HG02938 (cell line): Measurements from ENCODE around the gene PARP3.

Experiments
- ATAC-seq: cut with Tn5 transposase; IDR thresholded peaks from one replicate; pipeline ENCODE4 v1.9.1; 2021; ENCODE audit warnings: mild to moderate bottlenecking, moderate library complexity; ENCODE audit not compliant: unreplicated experiment

PARP3 gene

GRCh38 chr3:51966016-51966415 is 23.9 kb downstream of the PARP3 start:
- ATAC-seq: no peak

GRCh38 chr3:51966486-51966885 is 24.3 kb downstream of the PARP3 start:
- ATAC-seq: no peak

GRCh38 chr3:51966922-51967383 is 24.8 kb downstream of the PARP3 start:
- no peak for ATAC-seq

DNA sequence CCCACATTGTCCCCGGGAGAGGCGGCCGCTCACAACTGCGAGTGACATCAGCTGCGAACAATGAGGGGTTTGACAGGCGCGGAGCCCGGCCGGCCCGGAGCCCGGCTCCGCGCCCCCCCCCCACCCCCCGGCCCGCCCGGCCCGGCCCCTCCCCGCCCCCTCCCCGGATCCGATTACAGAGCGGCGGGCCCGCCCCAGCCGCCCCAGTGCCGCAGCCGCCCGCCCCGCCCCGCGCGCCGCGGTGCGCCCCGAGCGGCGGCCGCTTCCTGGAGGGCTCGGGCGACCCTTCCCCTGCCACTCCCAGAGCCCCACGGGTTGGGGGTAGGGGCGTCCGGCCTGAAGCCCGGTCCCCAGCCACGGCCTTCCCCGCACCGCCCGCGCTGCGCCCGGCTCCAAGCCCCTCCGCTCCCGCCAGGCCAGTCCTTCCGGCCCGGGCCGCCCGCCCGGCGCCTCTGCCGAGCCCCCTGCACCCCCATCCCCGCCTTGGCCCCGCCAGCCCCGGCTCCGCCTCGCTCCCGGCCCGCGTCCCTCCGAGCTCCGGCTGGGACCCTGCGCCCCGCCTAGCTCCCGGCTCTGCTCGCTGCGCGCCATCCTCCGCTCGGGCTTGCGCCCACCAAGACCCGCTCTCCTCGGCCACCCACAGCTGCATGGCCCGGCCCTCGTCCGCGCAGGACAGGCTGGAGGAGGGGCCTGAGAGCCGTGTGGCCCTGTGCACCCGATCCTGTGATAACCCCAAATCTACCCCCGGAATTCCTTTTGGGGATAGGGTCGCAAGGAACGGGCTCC is 25.4 kb downstream of the PARP3 start, which contains the start of gene PCBP4:
TSS of gene PCBP4 (minus strand) at position 71 of the 786 bp plus-strand sequence. CDS start 6,214 bp downstream, outside the sequence.
- no peak for ATAC-seq

- ATAC-seq: no peak
These were observed 26.1 kb downstream of the PARP3 start for GRCh38 chr3:51968170-51968775.

DNA sequence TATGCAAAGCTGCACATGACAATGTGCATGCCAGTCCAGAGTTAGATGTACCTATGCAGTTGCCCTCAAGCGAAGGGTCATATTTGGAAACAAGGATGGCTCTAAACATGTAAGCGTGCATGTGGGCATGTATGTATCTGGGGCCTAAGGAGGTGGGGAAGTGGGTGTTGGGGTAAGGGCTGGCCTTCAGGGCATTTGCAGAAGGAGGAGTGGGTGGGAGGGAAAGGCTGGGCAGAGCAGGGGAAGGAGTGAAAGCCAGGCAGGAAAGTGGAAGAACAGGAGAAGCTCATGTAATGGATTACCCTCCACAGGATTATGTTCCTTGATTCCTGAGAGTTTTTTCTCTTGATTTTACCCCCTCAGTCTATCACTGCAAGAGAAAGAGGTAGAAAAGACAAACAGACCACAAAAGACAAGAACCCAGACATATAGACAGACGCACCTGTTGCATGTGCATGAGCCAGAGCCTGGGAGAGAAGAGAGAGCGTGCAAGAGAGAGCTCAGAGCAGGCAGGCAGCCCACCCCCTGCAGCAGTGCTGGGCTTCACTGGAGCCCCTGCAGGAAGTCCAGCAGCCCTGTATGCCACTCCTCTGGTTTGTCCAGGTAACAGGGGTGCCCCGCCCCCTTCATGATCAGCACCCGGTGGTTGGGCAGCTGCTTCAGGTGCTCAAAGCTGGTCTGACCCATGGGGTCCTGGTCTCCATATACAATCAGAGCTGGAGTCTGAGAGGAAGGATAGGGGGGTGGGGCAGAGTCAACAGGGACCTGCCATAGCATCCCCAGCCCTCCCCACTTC is 26.9 kb downstream of the PARP3 start:
- no peak for ATAC-seq

DNA sequence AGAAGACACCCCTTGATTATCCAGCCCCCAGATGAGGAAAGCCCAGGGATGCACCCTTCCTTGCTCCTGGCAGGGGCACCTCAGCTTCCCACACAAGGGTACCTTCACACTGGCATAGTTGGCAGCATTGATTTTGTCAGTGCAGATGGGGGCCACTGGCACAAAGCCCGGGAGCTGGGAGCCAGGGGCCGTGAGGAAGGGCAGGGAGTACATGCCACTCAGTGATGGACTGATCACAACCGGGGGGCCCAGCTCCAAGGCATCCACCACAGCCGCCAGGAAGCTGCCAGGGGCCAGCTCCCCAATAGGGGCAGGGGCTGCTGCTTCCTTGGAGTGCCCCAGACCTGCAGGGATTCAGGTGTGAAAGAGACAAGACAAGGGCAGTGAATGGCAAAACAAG is 27.7 kb downstream of the PARP3 start:
- no peak for ATAC-seq

DNA sequence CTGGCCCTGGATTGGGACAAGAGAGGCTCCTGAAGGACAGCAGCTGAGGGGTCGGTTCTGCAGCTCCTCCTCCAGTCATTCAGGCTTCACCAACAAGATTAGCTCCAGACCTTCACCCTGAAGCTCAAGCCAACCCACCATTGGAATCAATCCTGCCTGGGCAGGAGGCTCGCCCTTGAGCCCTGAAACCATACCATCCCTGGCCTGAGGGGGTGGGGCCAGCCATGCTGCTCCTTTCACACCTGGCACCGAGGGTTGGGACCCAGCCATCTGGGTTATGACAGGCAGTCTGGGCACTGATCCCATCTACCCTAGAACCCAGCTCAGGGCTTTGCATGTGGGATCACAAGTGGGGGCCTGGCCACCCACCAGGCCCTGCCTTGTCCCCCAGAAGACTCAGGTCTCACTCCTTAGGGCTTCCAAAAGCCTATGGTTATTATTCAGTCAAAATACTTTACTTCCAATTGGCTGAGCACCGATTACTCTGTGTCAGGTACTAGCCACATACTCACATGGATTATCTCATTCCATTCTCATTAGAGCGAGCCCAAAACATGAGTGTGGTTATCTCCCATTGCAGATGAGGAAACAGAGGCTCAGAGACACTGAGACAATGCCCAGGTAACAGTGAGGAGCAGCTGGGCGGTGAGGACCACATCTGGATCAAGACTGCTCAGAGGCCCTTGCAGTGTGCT is 28.6 kb downstream of the PARP3 start:
- ATAC-seq: no peak

- no peak for ATAC-seq
These were observed 29.2 kb downstream of the PARP3 start for GRCh38 chr3:51971350-51971749.

DNA sequence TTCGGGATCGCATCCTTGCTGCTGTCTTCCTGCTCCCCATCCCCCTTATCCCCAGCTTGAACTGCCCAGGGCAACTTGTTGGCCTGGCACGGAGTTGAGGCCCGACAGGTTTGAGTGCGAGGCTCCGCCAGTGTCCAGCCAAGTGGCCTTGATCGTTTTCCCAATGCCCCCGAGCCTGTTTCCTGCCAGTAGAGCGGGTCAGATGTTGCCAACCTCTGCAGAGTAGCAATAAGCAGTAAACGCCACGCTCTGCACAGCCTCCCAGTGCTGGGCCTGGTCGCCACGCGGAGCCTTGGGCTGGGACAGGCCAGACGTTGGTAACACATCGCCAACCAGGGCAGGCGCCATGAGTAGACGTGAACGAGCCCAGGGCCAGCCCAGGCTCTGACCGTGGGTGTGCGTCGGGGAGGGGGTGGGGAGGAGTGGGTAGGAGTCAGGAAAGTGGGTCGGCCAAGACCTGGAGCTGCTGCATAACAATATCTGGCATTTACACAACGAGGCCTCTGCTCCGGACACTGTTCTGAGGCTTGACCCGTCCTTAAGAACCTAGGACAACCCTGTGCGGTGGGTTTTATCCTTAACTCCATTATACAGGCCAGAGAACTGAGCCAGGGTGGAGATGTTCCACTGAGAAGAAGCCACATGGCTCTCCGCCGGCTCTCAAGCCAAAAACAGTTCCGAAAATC is 32.3 kb downstream of the PARP3 start:
- ATAC-seq: no peak

GRCh38 chr3:51974963-51975851 is 33.0 kb downstream of the PARP3 start, which contains the start of gene ABHD14A:
TSS of gene ABHD14A (plus strand) at chr3:51975064. CDS start at chr3:51975136, 72 bp downstream.
- peak; percentile 49 for ATAC-seq

GRCh38 chr3:51975852-51976549 is 33.8 kb downstream of the PARP3 start:
- no peak for ATAC-seq

GRCh38 chr3:51977446-51978142 is 35.4 kb downstream of the PARP3 start:
- no peak for ATAC-seq

DNA sequence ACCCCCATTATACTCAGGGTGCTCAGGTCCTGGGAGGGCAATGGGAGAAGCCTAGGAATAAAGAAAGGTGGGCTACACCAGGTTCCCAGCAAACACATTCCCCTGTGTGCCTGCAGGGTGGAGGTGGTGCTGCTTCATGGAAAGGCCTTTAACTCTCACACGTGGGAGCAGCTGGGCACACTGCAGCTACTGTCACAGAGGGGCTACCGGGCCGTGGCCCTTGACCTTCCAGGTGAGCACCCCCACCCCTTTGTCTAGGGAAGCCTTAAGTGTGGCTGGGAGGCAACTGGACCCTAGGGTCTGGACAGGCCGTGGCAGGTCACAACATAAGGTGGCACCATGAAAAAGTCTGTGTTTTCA is 36.0 kb downstream of the PARP3 start:
- no peak for ATAC-seq

GRCh38 chr3:51980253-51980652 is 38.1 kb downstream of the PARP3 start:
- ATAC-seq: no peak

- ATAC-seq: peak; percentile 42
These were observed 40.2 kb downstream of the PARP3 start for GRCh38 chr3:51982352-51982837.

DNA sequence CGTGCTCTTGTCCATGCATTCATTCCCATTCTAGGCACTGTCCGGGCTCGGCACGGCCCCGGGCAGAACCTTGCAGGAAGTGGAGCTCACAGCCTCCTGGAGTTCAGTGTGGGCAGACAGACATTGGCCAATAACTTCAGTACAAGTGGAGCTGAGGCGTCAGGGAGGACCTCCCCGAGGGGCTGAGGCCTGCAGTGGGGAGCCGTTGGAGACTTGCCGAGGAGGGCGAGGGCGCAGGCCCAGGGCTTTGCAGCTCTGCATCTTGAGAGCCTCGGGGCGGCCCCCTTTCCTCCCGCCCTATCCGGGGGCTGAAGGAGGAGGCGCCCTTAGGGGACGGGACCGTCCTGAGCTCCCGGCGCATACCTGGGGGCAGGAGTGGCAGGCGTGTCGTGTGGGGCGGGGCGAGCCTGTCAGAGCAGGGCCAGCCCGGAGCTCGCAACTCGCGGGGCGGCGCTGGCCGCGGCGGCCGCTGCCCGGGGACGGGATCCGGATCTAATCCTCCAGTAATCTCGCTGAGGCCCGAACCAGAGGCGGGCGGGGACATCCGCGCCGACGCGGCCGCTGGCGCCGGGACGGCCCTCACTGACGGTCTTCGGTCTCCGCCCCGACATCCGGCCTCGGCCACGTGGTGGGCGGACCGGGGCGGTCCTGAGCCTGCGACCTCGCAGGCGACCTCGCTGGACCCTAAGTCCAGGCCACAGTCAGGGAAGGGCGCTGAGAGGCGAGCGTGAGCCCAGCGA is 40.8 kb downstream of the PARP3 start, which contains the start of gene ACY1:
TSS of gene ACY1 (plus strand) at position 698 of the 740 bp plus-strand sequence. CDS start 530 bp downstream, outside the sequence.
- ATAC-seq: peak; percentile 58
